Liver (tissue), 3 donors: ENCODE results near the gene ADK.

ENCODE experiments used
- CTCF ChIP-seq: fragments of 150-350 bp; IDR thresholded peaks from 2 replicates; pipeline ENCODE4 v1.5.1; 2017; ENCODE audit warnings: improper control_type of control experiment, low read depth, low read length; ENCODE audit not compliant: missing input control
- EGR1 ChIP-seq, 2 donors: IDR thresholded peaks; 2 replicates each; pipeline ENCODE4 v1.6.1; 2016 to 2018; ENCODE audit warnings: antibody characterized with exemption in 2 of 2, low read depth in 2 of 2
- GABPA ChIP-seq, 2 donors: IDR thresholded peaks in 1 of 2; conservative IDR thresholded peaks in 1 of 2; 2 replicates each; pipeline ENCODE4 v1.6.1; 2016; ENCODE audit warnings: antibody characterized with exemption in 2 of 2, mild to moderate bottlenecking in 1 of 2, moderate library complexity in 1 of 2
- HNF4A ChIP-seq, 2 donors: conservative IDR thresholded peaks; 2 replicates each; pipeline ENCODE4 v1.6.1; 2016; ENCODE audit warnings: antibody characterized with exemption in 2 of 2, mild to moderate bottlenecking in 2 of 2
- JUND ChIP-seq, 2 donors: IDR thresholded peaks; 2 replicates each; pipeline ENCODE4 v1.6.1; 2016; ENCODE audit warnings: antibody characterized with exemption in 2 of 2
- MAX ChIP-seq: IDR thresholded peaks from 2 replicates; pipeline ENCODE4 v1.6.1; 2016; ENCODE audit warnings: antibody characterized with exemption
- RAD21 ChIP-seq, 2 donors: IDR thresholded peaks; 2 replicates each; pipeline ENCODE4 v1.6.1; 2016; ENCODE audit warnings: antibody characterized with exemption in 2 of 2, mild to moderate bottlenecking in 2 of 2
- SP1 ChIP-seq: IDR thresholded peaks from 2 replicates; pipeline ENCODE4 v1.6.1; 2018; ENCODE audit warnings: antibody characterized with exemption, mild to moderate bottlenecking
- TAF1 ChIP-seq: conservative IDR thresholded peaks from 2 replicates; pipeline ENCODE4 v1.6.1; 2016; ENCODE audit warnings: antibody characterized with exemption, mild to moderate bottlenecking
- YY1 ChIP-seq: IDR thresholded peaks from 2 replicates; pipeline ENCODE4 v1.6.1; 2016; ENCODE audit warnings: antibody characterized with exemption, mild to moderate bottlenecking
- TF ChIP-seq, protein P1 (sequence below): IDR thresholded peaks from 2 replicates; pipeline ENCODE4 v1.6.1; 2016; ENCODE audit warnings: antibody characterized with exemption, mild to moderate bottlenecking
- donor health status: healthy.
- donor health status: healthy.

- TF ChIP-seq CTCF (no peak), HNF4A (conservative IDR thresholded peaks at IDR 0.05) (no peak), JUND (IDR thresholded peaks at IDR 0.05) (no peak), RAD21 (IDR thresholded peaks at IDR 0.05) (no peak), YY1 (no peak), MAX (no peak), EGR1 (IDR thresholded peaks at IDR 0.05; ENCODE audit: low read depth in 2 of 2) (no peak), GABPA (IDR thresholded peaks at IDR 0.05 in 1 of 2, conservative IDR thresholded peaks at IDR 0.05 in 1 of 2) (no peak), TAF1 (no peak), SP1 (no peak)
- TF ChIP-seq, protein P1, sequence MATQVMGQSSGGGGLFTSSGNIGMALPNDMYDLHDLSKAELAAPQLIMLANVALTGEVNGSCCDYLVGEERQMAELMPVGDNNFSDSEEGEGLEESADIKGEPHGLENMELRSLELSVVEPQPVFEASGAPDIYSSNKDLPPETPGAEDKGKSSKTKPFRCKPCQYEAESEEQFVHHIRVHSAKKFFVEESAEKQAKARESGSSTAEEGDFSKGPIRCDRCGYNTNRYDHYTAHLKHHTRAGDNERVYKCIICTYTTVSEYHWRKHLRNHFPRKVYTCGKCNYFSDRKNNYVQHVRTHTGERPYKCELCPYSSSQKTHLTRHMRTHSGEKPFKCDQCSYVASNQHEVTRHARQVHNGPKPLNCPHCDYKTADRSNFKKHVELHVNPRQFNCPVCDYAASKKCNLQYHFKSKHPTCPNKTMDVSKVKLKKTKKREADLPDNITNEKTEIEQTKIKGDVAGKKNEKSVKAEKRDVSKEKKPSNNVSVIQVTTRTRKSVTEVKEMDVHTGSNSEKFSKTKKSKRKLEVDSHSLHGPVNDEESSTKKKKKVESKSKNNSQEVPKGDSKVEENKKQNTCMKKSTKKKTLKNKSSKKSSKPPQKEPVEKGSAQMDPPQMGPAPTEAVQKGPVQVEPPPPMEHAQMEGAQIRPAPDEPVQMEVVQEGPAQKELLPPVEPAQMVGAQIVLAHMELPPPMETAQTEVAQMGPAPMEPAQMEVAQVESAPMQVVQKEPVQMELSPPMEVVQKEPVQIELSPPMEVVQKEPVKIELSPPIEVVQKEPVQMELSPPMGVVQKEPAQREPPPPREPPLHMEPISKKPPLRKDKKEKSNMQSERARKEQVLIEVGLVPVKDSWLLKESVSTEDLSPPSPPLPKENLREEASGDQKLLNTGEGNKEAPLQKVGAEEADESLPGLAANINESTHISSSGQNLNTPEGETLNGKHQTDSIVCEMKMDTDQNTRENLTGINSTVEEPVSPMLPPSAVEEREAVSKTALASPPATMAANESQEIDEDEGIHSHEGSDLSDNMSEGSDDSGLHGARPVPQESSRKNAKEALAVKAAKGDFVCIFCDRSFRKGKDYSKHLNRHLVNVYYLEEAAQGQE = no peak
Measured at GRCh38 chr10:74651565-74651964, 500.5 kb downstream of the ADK start.
